Activated CD4-positive, alpha-beta T cell treated with anti-CD3 and anti-CD28 coated beads, Interleukin-2, amount 50 U/mL, for 4 hours (primary cell): Measurements from ENCODE around the gene NDUFA7.
"Not testable (repeated sequence)": the region's sequence is repeated elsewhere in the genome, so short reads cannot be mapped to it uniquely, and the experiment has no call there.

Experiments used
- DNase-seq, 2 experiments: peaks; one replicate each; pipeline ENCODE4 v3.0.0-alpha.2; 2020

The NDUFA7 gene

DNA sequence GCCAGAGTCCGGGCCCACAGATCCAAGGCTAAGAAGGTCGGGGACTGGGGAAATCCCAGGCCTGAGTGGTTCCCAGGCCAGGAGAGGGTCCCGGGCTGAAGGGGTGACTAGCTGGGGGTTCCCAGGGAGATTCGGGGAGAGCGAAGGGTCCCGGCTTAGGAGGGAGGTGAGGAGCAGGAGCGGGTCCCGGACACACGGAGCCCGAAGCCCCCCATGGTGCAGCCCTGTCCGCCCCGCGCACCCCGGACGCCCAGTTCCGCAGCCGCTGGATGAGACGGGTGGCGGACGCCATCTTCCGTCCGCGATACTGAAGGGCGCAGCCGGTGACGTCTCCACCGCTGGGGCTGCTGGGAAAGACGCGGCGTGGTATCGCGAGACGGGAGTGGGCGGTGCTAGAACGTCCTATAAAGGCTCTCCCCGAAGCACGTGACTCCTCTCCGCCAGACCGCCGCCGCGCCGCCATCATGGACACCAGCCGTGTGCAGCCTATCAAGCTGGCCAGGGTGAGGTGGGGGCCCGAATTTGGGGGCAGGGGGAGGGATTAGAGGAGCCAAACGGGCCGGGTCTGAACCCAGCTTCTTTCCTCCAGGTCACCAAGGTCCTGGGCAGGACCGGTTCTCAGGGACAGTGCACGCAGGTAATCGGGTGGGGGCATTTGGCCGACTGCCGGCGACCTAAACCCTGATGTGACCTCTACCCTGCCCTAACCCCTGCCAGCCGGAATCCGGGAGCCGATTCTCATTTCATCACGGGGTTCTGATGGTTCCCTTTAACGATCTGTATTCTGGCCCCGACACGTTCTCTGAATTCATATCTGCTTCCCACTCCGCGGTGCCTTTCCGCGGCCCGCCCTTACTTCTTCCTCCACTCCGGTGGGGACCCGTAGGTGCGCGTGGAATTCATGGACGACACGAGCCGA, at the start of gene NDUFA7, which contains the start of gene RPS28:
Gene NDUFA7 (minus strand): TSS at position 309 of the 919 bp plus-strand sequence. CDS start 17 bp downstream, at position 292.
Gene RPS28 (plus strand): TSS at position 430 of the 919 bp plus-strand sequence. CDS start 35 bp downstream, at position 465.
- peak; percentile 96 to 97 for DNase-seq

- no peak for DNase-seq
Measured at GRCh38 chr19:8370176-8371010, 49.2 kb upstream of the NDUFA7 start.

GRCh38 chr19:8367327-8368001, 46.3 kb upstream of the NDUFA7 start:
- no peak for DNase-seq

GRCh38 chr19:8366961-8367326, 45.8 kb upstream of the NDUFA7 start:
- no peak for DNase-seq

- no peak for DNase-seq
Measured at GRCh38 chr19:8366121-8366581, 45.0 kb upstream of the NDUFA7 start.

DNA sequence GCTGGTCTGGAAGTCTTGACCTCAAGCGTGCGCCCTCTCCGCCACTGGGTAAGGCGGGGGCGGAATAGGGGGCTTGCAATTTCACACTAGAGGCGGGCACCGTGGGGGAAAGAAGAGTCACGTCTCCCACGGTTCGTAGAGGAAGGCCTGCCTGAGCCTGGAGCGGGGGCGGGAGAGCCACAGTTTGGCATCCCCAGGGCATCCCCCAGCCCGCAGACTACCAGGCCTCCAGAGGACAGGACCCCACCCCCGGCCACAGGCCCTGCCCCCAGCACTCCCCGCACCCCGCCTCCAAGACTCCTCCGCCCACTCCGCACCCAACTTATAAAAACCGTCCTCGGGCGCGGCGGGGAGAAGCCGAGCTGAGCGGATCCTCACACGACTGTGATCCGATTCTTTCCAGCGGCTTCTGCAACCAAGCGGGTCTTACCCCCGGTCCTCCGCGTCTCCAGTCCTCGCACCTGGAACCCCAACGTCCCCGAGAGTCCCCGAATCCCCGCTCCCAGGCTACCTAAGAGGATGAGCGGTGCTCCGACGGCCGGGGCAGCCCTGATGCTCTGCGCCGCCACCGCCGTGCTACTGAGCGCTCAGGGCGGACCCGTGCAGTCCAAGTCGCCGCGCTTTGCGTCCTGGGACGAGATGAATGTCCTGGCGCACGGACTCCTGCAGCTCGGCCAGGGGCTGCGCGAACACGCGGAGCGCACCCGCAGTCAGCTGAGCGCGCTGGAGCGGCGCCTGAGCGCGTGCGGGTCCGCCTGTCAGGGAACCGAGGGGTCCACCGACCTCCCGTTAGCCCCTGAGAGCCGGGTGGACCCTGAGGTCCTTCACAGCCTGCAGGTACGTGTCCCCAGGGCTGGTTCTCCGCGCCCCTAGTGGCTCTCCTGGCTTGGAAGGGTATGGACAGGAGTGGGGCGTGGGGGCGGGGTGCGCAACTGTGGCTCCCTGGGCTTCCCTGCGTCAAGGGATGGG, 42.9 kb upstream of the NDUFA7 start, which contains the start of gene ANGPTL4:
Gene ANGPTL4 (plus strand): TSS at position 353 of the 969 bp plus-strand sequence. CDS start 167 bp downstream, at position 520.
- DNase-seq, result peak; percentile 52 to 62

DNA sequence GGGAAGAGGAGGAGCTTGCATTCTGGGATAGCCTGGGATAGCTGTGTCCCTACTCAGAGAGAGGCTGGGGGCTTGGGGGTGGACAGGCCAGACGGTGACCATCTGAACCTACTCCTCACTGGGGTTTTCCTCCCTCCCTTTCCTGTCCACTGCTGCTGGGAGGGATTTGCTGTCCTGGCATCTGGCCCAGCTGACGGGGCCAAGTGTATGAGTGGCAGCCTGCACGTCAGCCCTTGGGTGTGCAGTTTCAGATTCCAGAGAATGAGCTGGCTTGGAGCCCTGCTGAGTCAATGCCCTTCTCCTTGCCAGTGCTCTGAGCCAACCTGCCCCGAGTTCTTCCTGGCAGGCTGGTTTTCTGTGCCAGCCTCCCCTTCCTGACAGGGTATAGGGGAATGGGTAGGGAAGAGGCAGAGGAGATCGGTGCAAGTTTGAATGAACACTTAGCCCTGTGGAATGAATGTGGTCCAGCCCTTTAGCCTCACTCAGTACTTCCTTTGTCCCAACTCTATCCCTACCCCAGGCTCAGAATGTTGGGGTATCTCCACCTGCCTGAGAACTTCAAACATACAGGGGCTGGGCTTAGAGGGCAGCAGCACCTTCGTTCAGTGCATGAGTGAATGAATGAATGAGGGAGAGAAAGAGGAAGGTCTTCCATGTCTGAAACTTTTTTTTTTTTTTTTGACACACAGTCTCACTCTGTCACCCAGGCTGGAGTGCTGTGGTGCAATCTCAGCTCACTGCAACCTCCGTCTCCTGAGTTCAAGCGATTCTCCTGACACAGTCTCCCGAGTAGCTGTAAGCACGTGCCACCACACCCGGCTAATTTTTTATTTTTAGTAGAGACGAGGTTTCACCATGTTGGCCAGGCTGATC, 41.0 kb upstream of the NDUFA7 start:
- no peak for DNase-seq

DNA sequence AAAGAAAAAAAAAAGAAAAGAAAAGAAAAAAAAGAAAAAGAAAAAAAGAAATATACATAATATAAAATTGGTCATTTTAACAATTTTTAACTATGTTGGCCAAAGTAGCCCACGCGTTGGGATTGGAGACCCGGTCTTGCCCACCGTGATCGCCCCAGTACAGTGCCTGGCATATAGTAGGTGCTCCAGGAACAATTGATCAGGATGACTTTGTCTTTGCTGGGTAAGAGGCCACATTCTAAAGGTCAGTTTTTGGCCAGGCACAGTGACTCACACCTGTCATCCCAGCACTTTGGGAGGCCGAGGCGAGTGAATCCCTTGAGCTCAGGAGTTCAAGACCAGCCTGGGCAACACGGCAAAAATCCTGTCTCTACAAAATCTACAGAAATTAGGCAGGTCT, 39.0 kb upstream of the NDUFA7 start:
- DNase-seq, result no peak

DNA sequence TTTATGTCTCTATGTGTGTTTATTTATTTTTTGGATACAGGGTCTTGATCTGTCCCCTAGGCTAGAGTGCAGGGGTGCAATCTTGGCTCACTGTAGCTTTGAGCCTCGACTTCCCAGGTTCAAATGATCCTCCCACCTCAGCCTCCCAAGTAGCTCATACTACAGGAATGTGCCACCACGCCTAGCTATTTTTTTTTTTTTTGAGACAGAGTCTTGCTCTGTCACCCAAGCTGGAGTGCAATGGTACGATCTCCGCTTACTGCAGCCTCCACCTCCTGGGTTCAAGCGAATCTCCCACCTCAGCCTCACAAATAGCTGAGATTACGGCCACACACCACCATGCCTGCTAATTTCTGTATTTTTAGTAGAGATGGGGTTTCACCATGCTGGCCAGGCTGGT, 37.8 kb upstream of the NDUFA7 start:
- no peak for DNase-seq

GRCh38 chr19:8357007-8357521, 35.9 kb upstream of the NDUFA7 start:
- no peak for DNase-seq

GRCh38 chr19:8355631-8356402, 34.6 kb upstream of the NDUFA7 start:
- no peak for DNase-seq

DNA sequence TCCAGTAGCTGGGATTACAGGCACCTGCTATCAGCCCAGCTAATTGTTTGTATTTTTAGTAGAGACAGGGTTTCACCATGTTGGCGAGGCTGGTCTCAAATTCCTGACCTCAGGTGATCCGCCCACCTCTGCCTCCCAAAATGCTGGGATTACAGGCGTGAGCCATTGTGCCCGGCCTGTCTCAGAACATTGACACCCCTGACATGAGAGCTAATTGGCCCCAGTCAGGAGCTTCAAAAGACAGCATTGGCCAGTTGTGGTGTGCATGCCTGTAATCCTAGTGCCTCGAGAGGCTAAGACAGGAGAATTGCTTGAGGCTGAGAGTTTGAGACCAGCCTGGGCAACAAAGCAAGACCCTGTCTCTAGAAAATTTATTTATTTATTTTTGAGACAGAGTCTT, 31.7 kb upstream of the NDUFA7 start:
- not testable (repeated sequence) for DNase-seq

DNA sequence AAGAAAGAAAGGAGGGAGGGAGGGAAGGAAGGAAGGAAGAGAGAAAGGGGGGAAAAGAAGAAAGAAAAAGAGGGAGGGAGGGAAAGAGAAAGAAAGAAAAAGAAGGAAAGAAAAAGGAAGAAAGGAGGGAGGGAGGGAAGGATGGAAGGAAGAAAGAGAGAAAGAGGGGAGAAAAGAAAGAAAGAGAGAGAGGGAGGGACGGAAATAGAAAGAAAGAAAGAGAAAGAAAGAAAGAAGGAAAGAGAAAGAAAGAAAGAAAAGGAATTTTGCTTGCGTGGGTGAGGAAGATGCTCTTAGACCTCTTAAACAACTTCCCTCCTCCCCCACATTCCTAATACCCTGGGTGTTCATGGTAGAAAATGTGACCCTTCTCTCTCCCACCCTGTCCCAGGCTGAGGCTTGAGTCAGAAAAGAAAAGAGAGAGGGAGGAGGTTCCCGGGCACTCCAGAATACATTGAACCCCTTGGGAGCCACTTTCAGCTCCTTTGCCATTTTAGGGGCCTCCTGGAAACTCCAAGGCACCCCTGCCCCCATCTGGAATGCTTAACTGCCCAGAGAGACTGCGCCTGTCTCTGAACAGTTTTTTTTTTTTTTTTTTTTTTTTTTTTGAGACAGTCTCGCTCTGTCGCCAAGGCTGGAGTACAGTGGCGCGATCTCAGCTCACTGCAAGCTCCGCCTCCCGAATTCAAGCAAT, 31.1 kb upstream of the NDUFA7 start:
- DNase-seq, result no peak

GRCh38 chr19:8349629-8350372, 28.6 kb upstream of the NDUFA7 start:
- not testable (repeated sequence) for DNase-seq

DNA sequence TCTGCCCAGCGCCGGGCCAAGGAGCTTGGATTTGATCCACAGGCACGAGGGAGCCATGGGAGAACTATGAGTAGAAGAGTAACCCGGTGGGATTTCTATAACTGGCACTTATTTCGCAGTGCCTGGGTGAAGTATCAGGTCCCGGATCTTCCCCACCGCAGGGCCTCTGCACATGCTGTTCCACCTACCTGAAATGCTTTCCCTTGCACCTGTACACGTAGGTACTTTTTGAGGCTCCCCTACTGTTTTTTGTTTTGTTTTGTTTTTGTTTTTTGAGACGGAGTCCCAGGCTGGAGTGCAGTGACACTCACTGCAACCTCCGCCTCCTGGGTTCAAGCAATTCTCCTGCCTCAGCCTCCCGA, 22.3 kb upstream of the NDUFA7 start:
- no peak for DNase-seq

- DNase-seq, result peak; percentile 89 to 90
Measured at GRCh38 chr19:8342684-8343482, 21.7 kb upstream of the NDUFA7 start, which contains the start of gene KANK3. Gene KANK3 (minus strand): TSS chr19:8343262. CDS start chr19:8337828, 5,434 bp downstream.

DNA sequence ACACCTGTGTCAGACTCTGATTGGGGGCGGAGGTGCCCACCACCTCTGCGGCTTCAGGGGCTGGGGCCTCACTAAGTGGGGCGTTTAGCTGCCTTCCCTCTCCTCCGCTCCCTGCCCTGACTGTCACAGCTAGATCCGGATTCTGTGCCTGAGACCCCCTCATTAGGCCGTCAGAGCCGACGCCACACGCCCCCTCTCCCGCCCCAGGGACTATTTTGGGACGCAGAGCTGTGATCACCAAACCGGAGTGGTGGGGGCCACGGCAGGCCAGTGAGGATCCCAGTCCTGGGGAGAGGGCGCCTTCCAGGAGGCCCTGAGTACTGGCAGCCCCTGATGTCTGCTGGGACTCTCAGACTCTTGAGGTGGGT, 21.1 kb upstream of the NDUFA7 start:
- DNase-seq, result no peak
